ENCODE results near the gene ACKR3. TPM values are rescaled to one million over a fixed set of nuclear protein-coding genes. Genes with fewer than 3 reads are reported as not detected.

Gene ACKR3
- total RNA-seq, 1 donor from 2014 or later, result 55.5 TPM

GRCh38 chr2:236527159-236527630 lies 42.4 kb upstream of the ACKR3 start:
- H3K4me1 ChIP-seq, result no peaks in the 10 kb centered on the region
- TF ChIP-seq CTCF (IDR thresholded peaks at IDR 0.05) (no peak), POLR2AphosphoS5 (IDR thresholded peaks at IDR 0.05; ENCODE audit: insufficient read depth in 1 of 2, low read depth in 1 of 2) (no peak), POLR2A (IDR thresholded peaks at IDR 0.05) (no peak)
- DNase-seq (ENCODE audit: extremely low spot score in 2 of 2), result no peak
- no peak overlapping the region for H3K4me3 ChIP-seq
- no peak overlapping the region for H3K27ac ChIP-seq
- H3K9me3 ChIP-seq, result no peaks in the 10 kb centered on the region
- intact Hi-C loops (cut with DNase I), result no loop called here
- no peaks in the 10 kb centered on the region for H3K27me3 ChIP-seq
- H3K36me3 ChIP-seq, result no peaks in the 10 kb centered on the region

GRCh38 chr2:236529606-236530005 lies 40.0 kb upstream of the ACKR3 start:
- H3K4me3 ChIP-seq, result no peak overlapping the region
- H3K9me3 ChIP-seq, result no peaks in the 10 kb centered on the region
- intact Hi-C loops (cut with DNase I), result no loop called here
- H3K27me3 ChIP-seq, result no peaks in the 10 kb centered on the region
- TF ChIP-seq POLR2AphosphoS5 (IDR thresholded peaks at IDR 0.05; ENCODE audit: insufficient read depth in 1 of 2, low read depth in 1 of 2) (no peak), CTCF (IDR thresholded peaks at IDR 0.05) (no peak), POLR2A (IDR thresholded peaks at IDR 0.05) (no peak)
- DNase-seq (ENCODE audit: extremely low spot score in 2 of 2), result no peak
- no peaks in the 10 kb centered on the region for H3K4me1 ChIP-seq
- H3K27ac ChIP-seq, result no peak overlapping the region
- H3K36me3 ChIP-seq, result no peaks in the 10 kb centered on the region

GRCh38 chr2:236530512-236530911 lies 39.1 kb upstream of the ACKR3 start:
- no peaks in the 10 kb centered on the region for H3K9me3 ChIP-seq
- DNase-seq (ENCODE audit: extremely low spot score in 2 of 2), result no peak
- intact Hi-C loops (cut with DNase I), result no loop called here
- no peaks in the 10 kb centered on the region for H3K27me3 ChIP-seq
- H3K4me3 ChIP-seq, result no peak overlapping the region
- H3K27ac ChIP-seq, result no peak overlapping the region
- H3K4me1 ChIP-seq, result no peaks in the 10 kb centered on the region
- no peaks in the 10 kb centered on the region for H3K36me3 ChIP-seq
- no peak for TF ChIP-seq POLR2AphosphoS5 (IDR thresholded peaks at IDR 0.05; ENCODE audit: insufficient read depth in 1 of 2, low read depth in 1 of 2)
- no peak for TF ChIP-seq POLR2A (IDR thresholded peaks at IDR 0.05)
- TF ChIP-seq CTCF (IDR thresholded peaks at IDR 0.05), result no peak

GRCh38 chr2:236531195-236531594 lies 38.4 kb upstream of the ACKR3 start:
- Histone ChIP-seq H3K9me3 (no peaks in the 10 kb centered on the region), H3K27ac (no peak overlapping the region), H3K27me3 (no peaks in the 10 kb centered on the region), H3K4me3 (no peak overlapping the region), H3K36me3 (no peaks in the 10 kb centered on the region), H3K4me1 (no peaks in the 10 kb centered on the region)
- DNase-seq (ENCODE audit: extremely low spot score in 2 of 2), result peak in 1 of 2 donors; percentile 62
- no peak for TF ChIP-seq POLR2A (IDR thresholded peaks at IDR 0.05)
- TF ChIP-seq CTCF (IDR thresholded peaks at IDR 0.05), result no peak
- no peak for TF ChIP-seq POLR2AphosphoS5 (IDR thresholded peaks at IDR 0.05; ENCODE audit: insufficient read depth in 1 of 2, low read depth in 1 of 2)
- intact Hi-C loops (cut with DNase I), result no loop called here

- Histone ChIP-seq H3K36me3 (no peaks in the 10 kb centered on the region), H3K9me3 (no peaks in the 10 kb centered on the region), H3K4me1 (no peaks in the 10 kb centered on the region), H3K27ac (no peak overlapping the region), H3K27me3 (no peaks in the 10 kb centered on the region), H3K4me3 (no peak overlapping the region)
- TF ChIP-seq CTCF (IDR thresholded peaks at IDR 0.05), result no peak
- no peak for TF ChIP-seq POLR2AphosphoS5 (IDR thresholded peaks at IDR 0.05; ENCODE audit: insufficient read depth in 1 of 2, low read depth in 1 of 2)
- TF ChIP-seq POLR2A (IDR thresholded peaks at IDR 0.05), result no peak
- DNase-seq (ENCODE audit: extremely low spot score in 2 of 2), result peak in 1 of 2 donors; percentile 65
- intact Hi-C loops (cut with DNase I), result no loop called here
These were observed 37.6 kb upstream of the ACKR3 start for GRCh38 chr2:236531996-236532395.

Data from vagina (tissue), 2 donors.